SK-N-SH treated with all-trans-retinoic acid at 6 μM for 48 hours (cell line): ENCODE results near the gene SDK1.
"Not testable (repeated sequence)": the region's sequence is repeated elsewhere in the genome, so short reads cannot be mapped to it uniquely, and the experiment has no call there.

Experiments used
- ATAC-seq: fragments of 200-7000 bp; cut with Tn5 transposase; 3 replicates; pipeline ENCODE4 v1.9.1; 2020; ENCODE audit warnings: mild to moderate bottlenecking, moderate library complexity
- ARNTL ChIP-seq: fragments of 450-650 bp; formaldehyde crosslinking; IDR thresholded peaks from 2 replicates; pipeline ENCODE4 v1.5.0; 2020; ENCODE audit warnings: low read depth, mild to moderate bottlenecking, moderate library complexity, borderline replicate concordance
- BACH2 ChIP-seq: fragments of 250-450 bp; sonication (Bioruptor Pico); IDR thresholded peaks from 2 replicates; pipeline ENCODE4 v1.9.0; 2021; ENCODE audit warnings: mild to moderate bottlenecking, borderline replicate concordance
- CREB5 ChIP-seq: fragments of 250-450 bp; sonication (Bioruptor Pico); IDR thresholded peaks from 2 replicates; pipeline ENCODE4 v1.5.1; 2020; ENCODE audit warnings: low read depth, mild to moderate bottlenecking, moderate library complexity
- CSDC2 ChIP-seq: fragments of 250-450 bp; sonication (Bioruptor Pico); IDR thresholded peaks from 2 replicates; pipeline ENCODE4 v1.5.0; 2020; ENCODE audit warnings: mild to moderate bottlenecking, moderate library complexity
- CSRNP3 ChIP-seq: fragments of 250-450 bp; sonication (Bioruptor Pico); IDR thresholded peaks from 2 replicates; pipeline ENCODE4 v1.5.1; 2021; ENCODE audit warnings: mild to moderate bottlenecking, moderate library complexity
- ESRRG ChIP-seq: fragments of 250-450 bp; sonication (Bioruptor Pico); IDR thresholded peaks from 2 replicates; pipeline ENCODE4 v1.6.1; 2021; ENCODE audit warnings: mild to moderate bottlenecking
- GLIS3 ChIP-seq: fragments of 250-450 bp; sonication (Bioruptor Pico); IDR thresholded peaks from 2 replicates; pipeline ENCODE4 v1.5.0; 2020; ENCODE audit warnings: mild to moderate bottlenecking, moderate library complexity
- ISL1 ChIP-seq: fragments of 250-450 bp; sonication (Bioruptor Pico); IDR thresholded peaks from 2 replicates; pipeline ENCODE4 v2.1.2; 2022; ENCODE audit warnings: mild to moderate bottlenecking, moderate library complexity
- OSR1 ChIP-seq: fragments of 250-450 bp; sonication (Bioruptor Pico); IDR thresholded peaks from 2 replicates; pipeline ENCODE4 v1.8.0; 2022; ENCODE audit warnings: moderate library complexity, mild to moderate bottlenecking, inconsistent platforms
- PATZ1 ChIP-seq: fragments of 250-450 bp; sonication (Bioruptor Pico); IDR thresholded peaks from 2 replicates; pipeline ENCODE4 v1.8.0; 2020; ENCODE audit warnings: mild to moderate bottlenecking, moderate library complexity, borderline replicate concordance
- PPARA ChIP-seq: fragments of 250-450 bp; sonication (Bioruptor Pico); IDR thresholded peaks from 2 replicates; pipeline ENCODE4 v1.5.0; 2020; ENCODE audit warnings: mild to moderate bottlenecking, borderline replicate concordance
- SNAI2 ChIP-seq: fragments of 250-450 bp; sonication (Bioruptor Pico); IDR thresholded peaks from 2 replicates; pipeline ENCODE4 v1.5.0; 2020; ENCODE audit warnings: mild to moderate bottlenecking, moderate library complexity
- TCF4 ChIP-seq: fragments of 250-450 bp; sonication (Bioruptor Pico); IDR thresholded peaks from 2 replicates; pipeline ENCODE4 v1.8.0; 2021; ENCODE audit warnings: mild to moderate bottlenecking, moderate library complexity, borderline replicate concordance
- TOX ChIP-seq: fragments of 250-450 bp; sonication (Bioruptor Pico); IDR thresholded peaks from 2 replicates; pipeline ENCODE4 v1.8.0; 2021; ENCODE audit warnings: mild to moderate bottlenecking, moderate library complexity, borderline replicate concordance
- ZFP3 ChIP-seq: fragments of 250-450 bp; sonication (Bioruptor Pico); IDR thresholded peaks from 2 replicates; pipeline ENCODE4 v1.5.0; 2020; ENCODE audit warnings: mild to moderate bottlenecking, moderate library complexity
- ZFP30 ChIP-seq: fragments of 450-650 bp; formaldehyde crosslinking; IDR thresholded peaks from 2 replicates; pipeline ENCODE4 v1.5.0; 2022; ENCODE audit warnings: mild to moderate bottlenecking, moderate library complexity
- ZNF565 ChIP-seq: fragments of 450-650 bp; formaldehyde crosslinking; conservative IDR thresholded peaks from 2 replicates; pipeline ENCODE4 v1.5.0; 2020; ENCODE audit warnings: low read depth, mild to moderate bottlenecking, moderate library complexity
- ZNF70 ChIP-seq: fragments of 450-650 bp; formaldehyde crosslinking; IDR thresholded peaks from 2 replicates; pipeline ENCODE4 v1.5.0; 2020; ENCODE audit warnings: mild to moderate bottlenecking, moderate library complexity
- ZNF8 ChIP-seq: fragments of 450-650 bp; formaldehyde crosslinking; IDR thresholded peaks from 2 replicates; pipeline ENCODE4 v1.5.0; 2020; ENCODE audit warnings: mild to moderate bottlenecking, moderate library complexity
- TF ChIP-seq, protein P1 (sequence below): fragments of 250-450 bp; sonication (Bioruptor Pico); IDR thresholded peaks from 2 replicates; pipeline ENCODE4 v1.8.0; 2021; ENCODE audit warnings: low read depth, mild to moderate bottlenecking, moderate library complexity, borderline replicate concordance
- TF ChIP-seq, protein P2 (sequence below): fragments of 250-450 bp; sonication (Bioruptor Pico); IDR thresholded peaks from 2 replicates; pipeline ENCODE4 v1.5.0; 2020; ENCODE audit warnings: mild to moderate bottlenecking, moderate library complexity

Gene SDK1

GRCh38 chr7:4261601-4261960, 960.5 kb downstream of the SDK1 start:
- TF ChIP-seq ESRRG (CRISPR knock-in tag) (no peak), SNAI2 (no peak), ISL1 (CRISPR knock-in tag) (no peak), ZFP30 (no peak), ZNF8 (CRISPR knock-in tag) (no peak), ARNTL (no peak), ZNF70 (CRISPR knock-in tag) (no peak), TOX (no peak), CREB5 (CRISPR knock-in tag) (no peak), CSRNP3 (no peak), BACH2 (CRISPR knock-in tag) (no peak), GLIS3 (no peak), PATZ1 (CRISPR knock-in tag) (no peak), OSR1 (CRISPR knock-in tag) (no peak)
- TF ChIP-seq, protein P1, sequence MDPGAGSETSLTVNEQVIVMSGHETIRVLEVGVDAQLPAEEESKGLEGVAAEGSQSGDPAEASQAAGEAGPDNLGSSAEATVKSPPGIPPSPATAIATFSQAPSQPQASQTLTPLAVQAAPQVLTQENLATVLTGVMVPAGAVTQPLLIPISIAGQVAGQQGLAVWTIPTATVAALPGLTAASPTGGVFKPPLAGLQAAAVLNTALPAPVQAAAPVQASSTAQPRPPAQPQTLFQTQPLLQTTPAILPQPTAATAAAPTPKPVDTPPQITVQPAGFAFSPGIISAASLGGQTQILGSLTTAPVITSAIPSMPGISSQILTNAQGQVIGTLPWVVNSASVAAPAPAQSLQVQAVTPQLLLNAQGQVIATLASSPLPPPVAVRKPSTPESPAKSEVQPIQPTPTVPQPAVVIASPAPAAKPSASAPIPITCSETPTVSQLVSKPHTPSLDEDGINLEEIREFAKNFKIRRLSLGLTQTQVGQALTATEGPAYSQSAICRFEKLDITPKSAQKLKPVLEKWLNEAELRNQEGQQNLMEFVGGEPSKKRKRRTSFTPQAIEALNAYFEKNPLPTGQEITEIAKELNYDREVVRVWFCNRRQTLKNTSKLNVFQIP (CRISPR knock-in tag) = no peak
- TF ChIP-seq, protein P2, sequence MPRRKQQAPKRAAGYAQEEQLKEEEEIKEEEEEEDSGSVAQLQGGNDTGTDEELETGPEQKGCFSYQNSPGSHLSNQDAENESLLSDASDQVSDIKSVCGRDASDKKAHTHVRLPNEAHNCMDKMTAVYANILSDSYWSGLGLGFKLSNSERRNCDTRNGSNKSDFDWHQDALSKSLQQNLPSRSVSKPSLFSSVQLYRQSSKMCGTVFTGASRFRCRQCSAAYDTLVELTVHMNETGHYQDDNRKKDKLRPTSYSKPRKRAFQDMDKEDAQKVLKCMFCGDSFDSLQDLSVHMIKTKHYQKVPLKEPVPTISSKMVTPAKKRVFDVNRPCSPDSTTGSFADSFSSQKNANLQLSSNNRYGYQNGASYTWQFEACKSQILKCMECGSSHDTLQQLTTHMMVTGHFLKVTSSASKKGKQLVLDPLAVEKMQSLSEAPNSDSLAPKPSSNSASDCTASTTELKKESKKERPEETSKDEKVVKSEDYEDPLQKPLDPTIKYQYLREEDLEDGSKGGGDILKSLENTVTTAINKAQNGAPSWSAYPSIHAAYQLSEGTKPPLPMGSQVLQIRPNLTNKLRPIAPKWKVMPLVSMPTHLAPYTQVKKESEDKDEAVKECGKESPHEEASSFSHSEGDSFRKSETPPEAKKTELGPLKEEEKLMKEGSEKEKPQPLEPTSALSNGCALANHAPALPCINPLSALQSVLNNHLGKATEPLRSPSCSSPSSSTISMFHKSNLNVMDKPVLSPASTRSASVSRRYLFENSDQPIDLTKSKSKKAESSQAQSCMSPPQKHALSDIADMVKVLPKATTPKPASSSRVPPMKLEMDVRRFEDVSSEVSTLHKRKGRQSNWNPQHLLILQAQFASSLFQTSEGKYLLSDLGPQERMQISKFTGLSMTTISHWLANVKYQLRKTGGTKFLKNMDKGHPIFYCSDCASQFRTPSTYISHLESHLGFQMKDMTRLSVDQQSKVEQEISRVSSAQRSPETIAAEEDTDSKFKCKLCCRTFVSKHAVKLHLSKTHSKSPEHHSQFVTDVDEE (CRISPR knock-in tag) = no peak
- ATAC-seq = no peak

DNA sequence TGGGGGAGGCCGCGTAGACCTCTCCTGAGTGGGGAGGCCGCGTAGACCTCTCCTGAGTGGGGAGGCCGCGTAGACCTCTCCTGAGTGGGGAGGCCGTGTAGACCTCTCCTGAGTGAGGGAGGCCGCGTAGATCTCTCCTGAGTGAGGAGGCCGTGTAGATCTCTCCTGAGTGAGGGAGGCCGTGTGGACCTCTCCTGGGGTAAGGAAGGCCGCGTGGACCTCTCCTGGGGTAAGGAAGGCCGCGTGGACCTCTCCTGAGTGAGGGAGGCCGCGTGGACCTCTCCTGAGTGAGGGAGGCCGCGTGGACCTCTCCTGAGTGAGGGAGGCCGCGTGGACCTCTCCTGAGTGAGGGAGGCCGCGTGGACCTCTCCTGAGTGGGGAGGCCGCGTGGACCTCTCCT, 963.2 kb downstream of the SDK1 start:
- ATAC-seq = not testable (repeated sequence)

- ATAC-seq = no peak
- TF ChIP-seq ZFP30 (no peak), ZNF565 (CRISPR knock-in tag) (no peak)
Measured at GRCh38 chr7:4265066-4265465, 964.0 kb downstream of the SDK1 start.

GRCh38 chr7:4265676-4266075, 964.6 kb downstream of the SDK1 start:
- TF ChIP-seq GLIS3 = no peak
- no peak for TF ChIP-seq ZNF8 (CRISPR knock-in tag)
- TF ChIP-seq TCF4 (CRISPR knock-in tag) = no peak
- no peak for TF ChIP-seq ESRRG (CRISPR knock-in tag)
- TF ChIP-seq ZFP3 = no peak
- no peak for TF ChIP-seq PPARA (CRISPR knock-in tag)
- TF ChIP-seq ARNTL = no peak
- TF ChIP-seq CSDC2 = no peak
- no peak for TF ChIP-seq ZNF565 (CRISPR knock-in tag)
- TF ChIP-seq PATZ1 (CRISPR knock-in tag) = no peak
- TF ChIP-seq ZNF70 (CRISPR knock-in tag) = no peak
- TF ChIP-seq, protein P2 (CRISPR knock-in tag) = no peak
- TF ChIP-seq SNAI2 = no peak
- no peak for TF ChIP-seq CSRNP3
- ATAC-seq = no peak
